HepG2 (cell line): ENCODE results near the gene AADAT. TPM values are rescaled to one million over a fixed set of nuclear protein-coding genes. Genes with fewer than 3 reads are reported as not detected.

Experiments used
- ATAC-seq: fragments of 200-7000 bp; cut with Tn5 transposase; 3 replicates; pipeline ENCODE4 v1.9.1; 2020; ENCODE audit warnings: mild to moderate bottlenecking, moderate library complexity
- BruUV-seq: library from RNA; stranded (reverse); fragments of 400-500 nt; replicated peaks from 2 replicates; lab custom pipeline; 2021; lab: Mats Ljungman, UMichigan
- CTCF ChIA-PET: fragments of 300-600 bp; formaldehyde crosslinking; extraction: SDS; loops from one replicate; lab custom pipeline; 2021; ENCODE audit warnings: low total read pairs, inconsistent platforms, low intra/inter-chr PET ratio; lab: Yijun Ruan, JAX
- POLR2A ChIA-PET: fragments of 350-600 bp; sonication (Branson Sonifier 250); formaldehyde crosslinking; loops from one replicate; lab custom pipeline; 2020; ENCODE audit warnings: antibody characterized with exemption, inconsistent platforms; lab: Yijun Ruan, JAX
- DNase-seq: peaks from one replicate; pipeline ENCODE4 v3.0.0-alpha.2; 2015; ENCODE audit warnings: low spot score
- FAIRE-seq: peaks from 3 replicates; lab custom pipeline; 2011; peaks lifted over from hg19 to GRCh38; lab: Jason Lieb, UNC
- H2AFZ ChIP-seq: one replicate; pipeline ENCODE4 v1.6.1; 2011; ENCODE audit warnings: low read length, inconsistent platforms
- H3K27ac ChIP-seq: fragments of 300-600 bp; 3 replicates; pipeline ENCODE4 v1.8.0; 2011; ENCODE audit warnings: mixed run types, mild to moderate bottlenecking, mixed read lengths, low read length, inconsistent platforms; ENCODE audit not compliant: insufficient read depth; ENCODE audit errors: extremely low read length
- H3K27me3 ChIP-seq, 2 experiments: fragments of 200-600 bp in 1 of 2; 2 replicates in 1 of 2; 3 replicates in 1 of 2; pipeline versions ENCODE4 v1.6.0 to v1.8.0; 2011; ENCODE audit warnings: low read length in 2 of 2, mild to moderate bottlenecking in 2 of 2, moderate library complexity in 2 of 2, inconsistent platforms in 1 of 2; ENCODE audit not compliant: insufficient read depth in 2 of 2, control insufficient read depth in 1 of 2
- H3K36me3 ChIP-seq, 2 experiments: fragments of 200-600 bp in 1 of 2; replicated peaks in 1 of 2; 2 replicates in 1 of 2; 3 replicates in 1 of 2; pipeline versions ENCODE4 v1.5.1 to v1.8.0; 2011; ENCODE audit warnings: low read length in 2 of 2, inconsistent platforms in 1 of 2; ENCODE audit not compliant: insufficient read depth in 2 of 2, control insufficient read depth in 1 of 2
- H3K4me1 ChIP-seq: 2 replicates; pipeline ENCODE4 v1.5.1; 2012; ENCODE audit warnings: low read length, inconsistent platforms; ENCODE audit not compliant: insufficient read depth
- H3K4me2 ChIP-seq: 2 replicates; pipeline ENCODE4 v1.6.0; 2011; ENCODE audit warnings: low read depth, low read length, inconsistent platforms
- H3K4me3 ChIP-seq, 3 experiments: fragments of 200-600 bp in 1 of 3; sonication (generic), shearing (Covaris generic) in 1 of 3; replicated peaks in 1 of 3; 2 replicates each; pipeline ENCODE4 v1.5.1; 2011 to 2016; ENCODE audit warnings: low read length in 3 of 3, inconsistent platforms in 2 of 3, low read depth in 2 of 3, mild to moderate bottlenecking in 2 of 3, control low read depth in 1 of 3, mixed read lengths in 1 of 3; ENCODE audit not compliant: insufficient read depth in 1 of 3
- H3K79me2 ChIP-seq: one replicate; pipeline ENCODE4 v1.6.1; 2011; ENCODE audit warnings: low read length, inconsistent platforms; ENCODE audit not compliant: insufficient read depth
- H3K9ac ChIP-seq: 2 replicates; pipeline ENCODE4 v1.6.0; 2011; ENCODE audit warnings: mild to moderate bottlenecking, low read depth, low read length, inconsistent platforms; ENCODE audit not compliant: insufficient read depth
- H3K9me3 ChIP-seq: 2 replicates; pipeline ENCODE4 v1.5.1; 2012; ENCODE audit warnings: mild to moderate bottlenecking, low read length
- H4K20me1 ChIP-seq: 2 replicates; pipeline ENCODE4 v1.6.0; 2011; ENCODE audit warnings: inconsistent platforms, mild to moderate bottlenecking, low read length, moderate library complexity; ENCODE audit not compliant: insufficient read depth
- ATAD3A ChIP-seq: sonication (generic); formaldehyde crosslinking; IDR thresholded peaks from 2 replicates; pipeline ENCODE4 v1.4.0; 2020; ENCODE audit warnings: missing genetic modification reagents
- HDAC2 ChIP-seq: sonication (generic); formaldehyde crosslinking; IDR thresholded peaks from 2 replicates; pipeline ENCODE4 v1.4.0; 2020; ENCODE audit warnings: missing genetic modification reagents
- MIXL1 ChIP-seq: IDR thresholded peaks from 2 replicates; pipeline ENCODE4 v1.6.1; 2016
- NPAS2 ChIP-seq: sonication (generic); formaldehyde crosslinking; IDR thresholded peaks from 2 replicates; pipeline ENCODE4 v1.8.0; 2022; ENCODE audit warnings: mild to moderate bottlenecking, missing genetic modification reagents, borderline replicate concordance
- RCOR2 ChIP-seq: IDR thresholded peaks from 2 replicates; pipeline ENCODE4 v1.6.1; 2016; ENCODE audit warnings: missing biosample characterization, missing genetic modification reagents
- RFXANK ChIP-seq: IDR thresholded peaks from 2 replicates; pipeline ENCODE4 v1.6.1; 2016
- SNAPC2 ChIP-seq: sonication (generic); formaldehyde crosslinking; IDR thresholded peaks from 2 replicates; pipeline ENCODE4 v1.8.1; 2022; ENCODE audit warnings: mild to moderate bottlenecking, missing genetic modification reagents
- TGIF2 ChIP-seq: IDR thresholded peaks from 2 replicates; pipeline ENCODE4 v1.6.1; 2016; ENCODE audit warnings: control low read depth, missing compliant biosample characterization
- THRA ChIP-seq: sonication (generic); formaldehyde crosslinking; IDR thresholded peaks from 2 replicates; pipeline ENCODE4 v1.4.0; 2020; ENCODE audit warnings: missing genetic modification reagents, borderline replicate concordance
- ZEB1 ChIP-seq: IDR thresholded peaks from 2 replicates; pipeline ENCODE4 v1.6.1; 2012; ENCODE audit warnings: mild to moderate bottlenecking, low read depth, inconsistent platforms; ENCODE audit not compliant: insufficient replicate concordance
- ZNF746 ChIP-seq: sonication (generic); formaldehyde crosslinking; IDR thresholded peaks from 2 replicates; pipeline ENCODE4 v1.8.0; 2022; ENCODE audit warnings: mild to moderate bottlenecking, missing genetic modification reagents
- WGBS: methylation state at CpG from one replicate; pipeline ENCODE4 v1.1.6; 2017; ENCODE audit warnings: low lambda C conversion rate; 5-methylcytosine and 5-hydroxymethylcytosine counted together
- in situ Hi-C: cut with HindIII; loops from 2 replicates; pipeline ENCODE4 v1.10.0; 2017; ENCODE audit warnings: low pct_unique_long_range_greater_than_20kb; ENCODE audit not compliant: extremely low pct_ligation_motif_present
- intact Hi-C: fragments of 100-400 bp; cut with micrococcal nuclease; formaldehyde crosslinking; loops from one replicate; pipeline ENCODE4 v1.10.0; 2022; ENCODE audit not compliant: unreplicated experiment
- polyA plus RNA-seq, 8 experiments: library from polyadenylated mRNA; depleted of rRNA in 3 of 8; stranded (reverse) in 7 of 8; unstranded in 1 of 8; fragments of >200 nt; fragmentation: Illumina TruSeq in 4 of 8; extraction: Trizol in 4 of 8; gene quantifications; 2 replicates each; pipeline versions ENCODE4 v1.2.1 to v1.2.3, GENCODE V29; 2011 to 2016; ENCODE audit warnings: low read depth in 4 of 8, missing spikeins in 1 of 8, mixed read lengths in 1 of 8; ENCODE audit not compliant: insufficient read depth in 1 of 8
- total RNA-seq, 5 experiments: library from RNA; depleted of rRNA; stranded (reverse); fragments of >200 nt; fragmentation: Illumina TruSeq; extraction: Trizol; gene quantifications; 2 replicates each; pipeline ENCODE4 v1.2.3, GENCODE V29; 2016; ENCODE audit warnings: low read depth in 1 of 5
- TF ChIP-seq, protein P1 (sequence below): fragments of 450-650 bp; IDR thresholded peaks from 2 replicates; pipeline ENCODE4 v1.6.1; 2017
- TF ChIP-seq, protein P2 (sequence below): IDR thresholded peaks from 2 replicates; pipeline ENCODE4 v1.6.1; 2016; ENCODE audit warnings: missing compliant biosample characterization, missing genetic modification reagents, borderline replicate concordance
- TF ChIP-seq, protein P3 (sequence below): sonication (generic); formaldehyde crosslinking; IDR thresholded peaks from 2 replicates; pipeline ENCODE4 v1.5.1; 2020; ENCODE audit warnings: missing genetic modification reagents, mild to moderate bottlenecking, borderline replicate concordance
- TF ChIP-seq, protein P4 (sequence below): sonication (generic); formaldehyde crosslinking; IDR thresholded peaks from 2 replicates; pipeline ENCODE4 v1.5.0; 2020; ENCODE audit warnings: missing genetic modification reagents

The AADAT gene
- total and polyA plus RNA-seq, 2 of the 13 experiments (the other 11 are each of a cell fraction or from before 2014, with no cell fraction given), result 6.1 to 9.1 TPM

DNA sequence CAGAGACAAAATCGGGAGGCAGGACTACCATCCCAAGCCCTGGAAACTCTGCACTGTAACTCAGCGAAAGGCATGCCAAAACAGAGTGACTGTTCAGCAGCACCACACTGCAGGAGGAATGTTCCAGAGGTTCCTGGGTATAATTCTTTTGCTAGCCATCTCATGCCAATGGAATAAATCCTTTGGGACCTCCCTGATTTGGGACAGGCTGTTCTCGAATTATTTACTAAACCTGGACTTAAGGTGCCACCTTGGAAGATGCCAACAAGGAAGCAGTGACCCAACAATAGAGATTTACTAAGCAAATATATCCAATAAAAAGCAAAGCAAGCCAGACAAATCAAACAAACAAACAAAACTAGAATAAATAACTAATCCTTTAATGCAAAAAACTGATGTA lies 9.3 kb downstream of the AADAT start (continued):
- TF ChIP-seq RCOR2 (CRISPR knock-in tag) (no peak), TGIF2 (CRISPR knock-in tag) (no peak), NPAS2 (CRISPR knock-in tag) (no peak), SNAPC2 (CRISPR knock-in tag) (no peak)
- TF ChIP-seq, protein P1, sequence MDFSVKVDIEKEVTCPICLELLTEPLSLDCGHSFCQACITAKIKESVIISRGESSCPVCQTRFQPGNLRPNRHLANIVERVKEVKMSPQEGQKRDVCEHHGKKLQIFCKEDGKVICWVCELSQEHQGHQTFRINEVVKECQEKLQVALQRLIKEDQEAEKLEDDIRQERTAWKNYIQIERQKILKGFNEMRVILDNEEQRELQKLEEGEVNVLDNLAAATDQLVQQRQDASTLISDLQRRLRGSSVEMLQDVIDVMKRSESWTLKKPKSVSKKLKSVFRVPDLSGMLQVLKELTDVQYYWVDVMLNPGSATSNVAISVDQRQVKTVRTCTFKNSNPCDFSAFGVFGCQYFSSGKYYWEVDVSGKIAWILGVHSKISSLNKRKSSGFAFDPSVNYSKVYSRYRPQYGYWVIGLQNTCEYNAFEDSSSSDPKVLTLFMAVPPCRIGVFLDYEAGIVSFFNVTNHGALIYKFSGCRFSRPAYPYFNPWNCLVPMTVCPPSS, result no peak

DNA sequence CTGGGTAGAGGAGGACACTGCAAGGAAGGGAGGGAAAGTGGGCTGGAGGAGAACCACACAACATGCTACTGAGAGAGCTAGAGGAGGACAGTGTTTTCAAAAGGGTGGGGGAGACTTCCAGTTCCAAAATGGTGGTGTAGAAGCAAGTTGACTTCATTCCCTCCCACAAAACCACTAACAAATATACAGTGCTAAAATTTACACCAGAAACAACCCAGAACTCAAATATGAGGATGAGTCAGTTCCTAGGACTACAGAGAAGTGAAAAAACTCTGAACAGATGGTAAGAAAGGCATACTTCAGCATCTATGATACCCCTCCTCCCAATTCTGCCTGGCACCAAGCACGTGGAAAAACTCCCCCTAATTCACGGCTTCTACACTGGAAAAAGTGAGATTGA lies 9.8 kb downstream of the AADAT start:
- in situ Hi-C loops, result loop anchor here (25.0 kb wide), 1 partner anchor 468 kb away; the partner anchor contains the start of genes CLCN3 and NEK1
- Histone ChIP-seq H3K27ac (no peak overlapping the region), H3K4me1 (no peaks in the 10 kb centered on the region), H3K9ac (no peak overlapping the region), H3K4me2 (no peak overlapping the region), H3K27me3 (no peaks in the 10 kb centered on the region), H3K79me2 (no peaks in the 10 kb centered on the region), H3K4me3 (no peak overlapping the region), H2AFZ (no peak overlapping the region), H3K36me3 (peaks cover 3 to 21% of the 10 kb centered on the region in 2 experiments; a peak in 3 of 5 replicates), H3K9me3 (no peaks in the 10 kb centered on the region), H4K20me1 (no peaks in the 10 kb centered on the region; the same call in 1 of the 2 replicates)
- CTCF ChIA-PET, result no interaction called here
- intact Hi-C loops, result loop anchor here (10.0 kb wide), 1 partner anchor 465 kb away; the partner anchor contains the start of gene NEK1
- no peak for ATAC-seq
- POLR2A ChIA-PET, result no interaction called here
- DNase-seq, result no peak
- BruUV-seq, result no TSS peak
- FAIRE-seq, result no peak
- WGBS, result 83% methylated on average over 2 of the region's 2 CpGs
- TF ChIP-seq, protein P2, sequence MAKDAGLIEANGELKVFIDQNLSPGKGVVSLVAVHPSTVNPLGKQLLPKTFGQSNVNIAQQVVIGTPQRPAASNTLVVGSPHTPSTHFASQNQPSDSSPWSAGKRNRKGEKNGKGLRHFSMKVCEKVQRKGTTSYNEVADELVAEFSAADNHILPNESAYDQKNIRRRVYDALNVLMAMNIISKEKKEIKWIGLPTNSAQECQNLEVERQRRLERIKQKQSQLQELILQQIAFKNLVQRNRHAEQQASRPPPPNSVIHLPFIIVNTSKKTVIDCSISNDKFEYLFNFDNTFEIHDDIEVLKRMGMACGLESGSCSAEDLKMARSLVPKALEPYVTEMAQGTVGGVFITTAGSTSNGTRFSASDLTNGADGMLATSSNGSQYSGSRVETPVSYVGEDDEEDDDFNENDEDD (CRISPR knock-in tag), result no peak
- TF ChIP-seq MIXL1 (CRISPR knock-in tag), result no peak
- no peak for TF ChIP-seq HDAC2 (CRISPR knock-in tag)
- TF ChIP-seq, protein P3, sequence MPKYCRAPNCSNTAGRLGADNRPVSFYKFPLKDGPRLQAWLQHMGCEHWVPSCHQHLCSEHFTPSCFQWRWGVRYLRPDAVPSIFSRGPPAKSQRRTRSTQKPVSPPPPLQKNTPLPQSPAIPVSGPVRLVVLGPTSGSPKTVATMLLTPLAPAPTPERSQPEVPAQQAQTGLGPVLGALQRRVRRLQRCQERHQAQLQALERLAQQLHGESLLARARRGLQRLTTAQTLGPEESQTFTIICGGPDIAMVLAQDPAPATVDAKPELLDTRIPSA, result no peak
- TF ChIP-seq, protein P1, result no peak
- no peak for TF ChIP-seq RFXANK (CRISPR knock-in tag)
- no peak for TF ChIP-seq NPAS2 (CRISPR knock-in tag)
- TF ChIP-seq, protein P4, sequence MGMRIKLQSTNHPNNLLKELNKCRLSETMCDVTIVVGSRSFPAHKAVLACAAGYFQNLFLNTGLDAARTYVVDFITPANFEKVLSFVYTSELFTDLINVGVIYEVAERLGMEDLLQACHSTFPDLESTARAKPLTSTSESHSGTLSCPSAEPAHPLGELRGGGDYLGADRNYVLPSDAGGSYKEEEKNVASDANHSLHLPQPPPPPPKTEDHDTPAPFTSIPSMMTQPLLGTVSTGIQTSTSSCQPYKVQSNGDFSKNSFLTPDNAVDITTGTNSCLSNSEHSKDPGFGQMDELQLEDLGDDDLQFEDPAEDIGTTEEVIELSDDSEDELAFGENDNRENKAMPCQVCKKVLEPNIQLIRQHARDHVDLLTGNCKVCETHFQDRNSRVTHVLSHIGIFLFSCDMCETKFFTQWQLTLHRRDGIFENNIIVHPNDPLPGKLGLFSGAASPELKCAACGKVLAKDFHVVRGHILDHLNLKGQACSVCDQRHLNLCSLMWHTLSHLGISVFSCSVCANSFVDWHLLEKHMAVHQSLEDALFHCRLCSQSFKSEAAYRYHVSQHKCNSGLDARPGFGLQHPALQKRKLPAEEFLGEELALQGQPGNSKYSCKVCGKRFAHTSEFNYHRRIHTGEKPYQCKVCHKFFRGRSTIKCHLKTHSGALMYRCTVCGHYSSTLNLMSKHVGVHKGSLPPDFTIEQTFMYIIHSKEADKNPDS, result no peak
- no peak for TF ChIP-seq ZEB1
- TF ChIP-seq ZNF746 (CRISPR knock-in tag), result no peak
- no peak for TF ChIP-seq ATAD3A
- TF ChIP-seq THRA, result no peak
